Inflammatory macrophage (primary cell): ENCODE data around the gene BACH1.

Experiments used
- DNase-seq, 2 donors: peaks; one replicate each; pipeline ENCODE4 v3.0.0-alpha.2; 2020 to 2022

BACH1 gene

GRCh38 chr21:29293495-29293894 is 5.2 kb upstream of the BACH1 start:
- peak; percentile 61 to 79 for DNase-seq

- DNase-seq, result no peak
These were observed 3.6 kb upstream of the BACH1 start for GRCh38 chr21:29295066-29295650.

GRCh38 chr21:29296446-29296845 is 2.3 kb upstream of the BACH1 start:
- no peak for DNase-seq

DNA sequence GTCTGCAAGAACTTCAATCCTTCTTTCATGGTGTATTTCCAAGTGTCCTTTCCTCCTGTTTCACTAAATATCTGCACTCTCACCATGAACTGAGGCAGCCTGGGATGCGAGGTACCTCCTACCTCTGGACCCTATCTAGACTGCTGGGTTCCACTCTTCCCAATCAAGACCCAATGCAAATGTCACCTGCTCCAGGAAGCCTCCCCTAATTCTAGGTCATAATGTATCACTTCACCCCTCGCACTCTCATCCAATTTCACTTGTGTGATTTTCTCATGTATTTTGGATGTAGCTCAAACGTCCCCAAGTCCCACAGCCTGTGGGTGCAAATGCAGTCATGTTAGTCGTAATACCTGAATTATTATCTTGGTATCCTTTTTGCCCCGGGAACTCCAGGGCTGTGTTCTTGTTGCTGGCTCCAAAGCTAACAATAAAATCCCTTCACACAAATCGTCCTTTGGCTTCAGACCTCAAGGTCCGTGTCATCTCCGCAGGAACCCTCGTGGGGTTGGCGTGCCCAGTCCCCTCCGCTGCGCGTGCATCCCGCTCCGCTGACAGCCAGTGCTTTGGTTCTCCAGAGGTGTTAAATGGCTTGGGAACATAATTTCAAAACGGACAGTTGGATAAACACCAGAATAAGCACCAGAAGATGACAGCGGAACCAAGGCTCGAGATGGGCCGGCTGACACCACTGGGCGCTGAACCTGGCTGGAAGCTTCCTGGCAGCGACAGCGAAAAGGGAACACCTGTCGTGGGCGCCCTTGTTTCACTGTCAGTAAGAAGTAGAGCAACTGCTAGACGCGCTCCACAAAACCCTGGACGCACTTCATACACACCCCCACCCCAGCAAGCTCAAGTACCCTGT is 1.0 kb upstream of the BACH1 start:
- DNase-seq, result no peak

DNA sequence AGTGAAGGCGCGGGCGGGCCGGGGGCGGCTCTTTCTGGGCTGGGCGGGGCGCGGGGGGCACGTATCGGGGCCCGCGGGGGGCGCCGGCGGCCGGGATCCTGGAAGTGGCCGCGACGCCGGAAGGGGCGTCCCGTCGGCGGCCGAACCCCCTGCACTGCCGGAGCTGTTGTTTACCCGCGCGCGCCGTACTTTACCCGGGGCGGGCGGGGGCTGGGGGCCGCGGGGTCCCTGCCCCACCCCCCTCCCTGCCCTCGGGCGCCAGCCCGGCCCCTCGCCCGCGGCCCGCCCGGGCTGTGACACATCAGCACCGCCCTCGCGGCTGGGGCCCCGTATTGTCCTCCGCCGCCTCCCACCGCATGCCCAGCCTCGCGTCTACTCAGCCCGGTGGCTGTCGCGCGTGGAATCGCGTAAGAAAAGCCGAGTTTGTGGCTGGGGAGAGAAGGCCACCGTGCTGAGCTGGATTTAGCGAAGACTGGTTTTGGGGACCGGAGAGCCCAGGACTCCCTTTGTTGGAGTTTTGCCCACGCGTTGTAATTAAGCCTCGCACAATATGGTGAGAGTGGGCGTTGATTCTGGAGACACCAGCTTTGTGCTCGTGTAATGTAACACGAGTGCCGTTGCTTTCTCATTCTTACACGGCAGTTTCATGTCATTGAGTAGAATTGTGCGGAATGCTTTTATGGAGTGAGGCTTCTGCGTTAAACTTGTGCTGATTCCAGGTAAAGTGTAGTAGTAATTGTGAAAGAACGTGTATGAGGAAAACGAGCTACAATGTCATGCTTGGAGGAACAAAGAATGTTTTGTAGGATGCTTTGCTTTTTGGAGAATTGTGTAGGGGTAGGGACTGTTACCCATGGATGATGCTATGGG is 559 bp downstream of the BACH1 start:
- DNase-seq, result peak; percentile 72 to 79

DNA sequence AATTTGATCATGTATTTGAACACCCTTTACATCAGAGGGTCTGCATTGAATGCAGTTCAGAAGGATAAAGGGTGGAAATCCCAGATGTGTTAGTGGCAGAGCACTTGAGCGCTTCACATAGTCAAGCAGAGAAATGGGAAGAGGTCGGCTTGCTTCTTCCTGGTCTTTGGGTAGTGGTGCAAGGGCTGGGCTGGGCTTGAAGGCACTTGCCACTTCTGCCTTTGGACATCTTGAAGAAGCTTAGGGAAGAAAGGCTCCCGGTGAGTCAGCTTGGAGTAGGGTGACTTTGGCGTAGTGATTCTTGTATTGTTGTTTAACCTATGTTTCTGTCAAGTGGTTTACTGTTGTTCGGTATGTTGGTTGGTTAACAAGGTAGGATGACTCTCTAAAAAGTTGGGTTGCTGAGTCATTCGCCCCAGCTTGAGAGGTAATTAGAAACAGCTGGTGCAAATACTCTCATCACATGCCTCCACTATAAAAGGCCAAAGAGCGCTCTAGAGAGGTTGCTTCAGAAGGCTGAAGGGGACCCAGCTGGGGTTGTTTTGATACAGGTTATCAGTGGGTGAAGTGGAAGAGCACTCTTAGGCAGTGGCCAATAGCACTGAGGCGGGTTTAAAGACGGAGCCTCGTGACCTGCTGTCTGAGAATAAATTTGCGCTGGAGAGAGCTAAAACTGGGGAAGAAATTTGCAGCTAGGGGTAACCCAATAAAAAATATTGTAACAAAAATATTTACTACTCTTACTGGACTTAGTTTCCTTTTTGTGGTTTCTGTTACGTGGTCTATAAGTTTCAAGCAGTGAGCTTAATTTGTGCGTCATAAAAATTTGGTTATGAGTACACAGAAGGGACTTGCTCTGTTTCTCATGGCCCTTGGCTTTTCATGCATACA is 1.4 kb downstream of the BACH1 start:
- peak; percentile 93 to 96 for DNase-seq

DNA sequence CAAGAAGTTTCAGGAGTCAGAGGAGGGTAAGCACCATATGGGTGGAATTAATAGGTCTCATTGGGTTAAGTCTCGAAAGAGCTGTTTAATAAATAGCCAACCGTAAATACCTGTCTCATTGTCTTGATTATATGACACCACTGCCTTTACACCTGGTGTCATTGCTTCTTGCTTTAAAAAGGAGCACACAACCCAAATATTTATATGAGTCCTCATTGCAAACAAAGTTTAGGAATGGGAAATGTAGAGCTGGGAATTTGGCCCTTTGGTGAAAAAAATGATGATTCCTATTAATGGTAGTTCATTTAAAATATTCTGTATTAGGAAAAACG is 2.1 kb downstream of the BACH1 start:
- no peak for DNase-seq

- no peak for DNase-seq
These were observed 3.0 kb downstream of the BACH1 start for GRCh38 chr21:29301691-29302090.

- DNase-seq, result no peak
These were observed 3.7 kb downstream of the BACH1 start for GRCh38 chr21:29302359-29302875.

DNA sequence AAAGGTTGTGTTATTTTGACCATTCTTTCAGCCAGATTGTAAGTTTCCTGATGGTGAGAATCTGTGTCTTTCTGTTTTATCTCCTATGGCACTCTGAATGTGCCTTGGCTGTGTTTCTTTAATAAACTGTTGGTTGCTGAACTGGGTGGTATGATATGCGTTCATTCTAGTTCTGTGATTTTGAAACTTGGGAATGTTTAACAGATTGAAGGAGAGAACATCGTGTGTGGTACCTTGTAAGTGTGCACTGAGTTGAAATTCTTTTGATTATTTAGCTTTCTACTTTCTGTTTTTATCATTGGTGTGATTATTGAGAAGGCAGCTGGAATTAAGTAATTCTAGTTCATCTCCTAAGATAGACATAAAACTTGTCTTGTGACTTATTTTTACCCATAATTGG is 4.6 kb downstream of the BACH1 start:
- no peak for DNase-seq

DNA sequence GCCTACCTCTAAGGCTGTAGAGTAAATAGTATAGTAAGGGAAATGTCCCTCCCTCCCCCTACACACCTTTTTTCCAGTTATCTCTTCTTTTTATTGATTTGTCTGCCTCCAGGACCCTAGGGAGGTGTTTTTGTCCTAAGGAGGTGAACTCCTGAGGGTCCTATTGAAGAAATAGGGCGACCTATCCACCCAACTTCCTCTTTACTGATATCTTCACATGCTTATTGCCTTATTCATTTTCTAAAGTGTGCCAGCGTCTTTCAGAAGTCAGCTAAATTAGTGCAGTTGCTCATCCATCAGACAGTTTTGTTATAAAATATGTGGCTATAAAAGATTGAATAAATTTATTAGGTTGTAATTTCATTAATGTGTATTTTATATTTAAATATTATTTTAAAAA is 5.9 kb downstream of the BACH1 start:
- DNase-seq, result peak in 1 of 2 donors; percentile 18

- no peak for DNase-seq
These were observed 6.3 kb downstream of the BACH1 start for GRCh38 chr21:29305068-29305467.

DNA sequence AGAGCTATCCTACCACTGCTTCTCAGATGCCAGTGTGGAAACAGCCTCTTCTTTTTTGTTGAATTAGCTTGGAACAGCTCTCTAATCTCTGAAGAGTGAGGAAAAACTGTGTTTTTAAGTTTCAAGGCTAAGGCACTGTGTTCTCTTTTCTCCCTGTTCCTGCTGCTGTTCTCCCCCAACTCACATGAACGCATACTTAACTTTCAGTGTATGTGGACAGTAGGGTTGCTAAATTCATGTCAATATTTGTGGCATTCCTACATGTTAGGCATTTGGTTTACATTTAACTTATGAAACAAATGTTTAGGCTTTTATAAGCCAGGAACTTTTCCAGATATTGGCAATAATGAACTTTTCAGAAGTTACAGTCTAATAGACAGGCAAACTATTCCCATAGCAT is 6.8 kb downstream of the BACH1 start:
- DNase-seq, result no peak

GRCh38 chr21:29306920-29307319 is 8.2 kb downstream of the BACH1 start:
- peak in 1 of 2 donors; percentile 35 for DNase-seq

DNA sequence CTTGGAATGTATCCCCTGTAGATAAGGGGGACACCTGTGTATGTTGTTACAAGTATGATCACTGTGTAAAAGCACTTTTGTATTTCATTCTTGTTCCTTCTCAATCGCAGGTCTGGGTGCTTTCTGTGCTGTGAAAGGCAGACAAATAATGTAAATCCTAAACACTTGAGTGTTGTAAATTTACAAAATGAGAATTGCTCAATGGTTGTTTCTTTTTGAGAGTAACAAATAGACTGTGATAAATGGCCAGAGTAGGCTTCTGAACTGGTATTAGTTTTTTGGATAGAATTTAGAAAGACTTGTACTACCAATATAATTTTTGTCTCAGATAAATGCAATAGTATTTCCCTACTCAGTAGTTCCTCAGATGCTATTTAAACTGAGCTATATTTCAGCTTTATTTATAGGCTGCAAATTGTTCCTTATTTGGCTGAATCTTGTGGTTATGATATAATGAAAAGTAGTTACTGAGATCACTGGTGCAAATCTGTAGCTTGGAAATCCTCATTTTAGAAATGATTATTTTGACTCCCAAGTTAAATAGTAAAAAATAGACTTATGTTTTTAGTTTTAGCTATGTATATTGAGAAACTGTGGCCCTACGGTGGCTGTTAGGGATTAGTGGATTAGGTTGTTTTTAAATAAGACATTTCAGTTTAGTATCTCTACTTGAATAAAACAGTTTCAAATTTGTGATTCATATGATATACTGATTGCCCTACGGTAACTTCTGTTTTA is 9.2 kb downstream of the BACH1 start:
- DNase-seq, result peak; percentile 22 to 67

DNA sequence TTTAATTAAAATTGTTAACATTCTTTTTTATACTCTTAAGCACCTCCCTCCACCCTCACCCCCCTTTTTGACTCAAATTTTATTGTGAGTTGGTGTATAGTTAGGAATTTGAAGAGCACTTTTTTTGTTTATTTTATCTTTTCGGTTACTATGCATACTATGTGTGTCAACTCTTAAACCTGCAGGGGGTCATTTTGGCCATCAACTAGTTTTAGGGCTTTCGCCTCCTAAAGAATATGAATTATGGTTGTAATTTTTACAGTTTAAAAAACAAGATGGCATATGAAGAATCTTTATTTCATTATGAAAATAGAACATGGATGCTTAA is 9.7 kb downstream of the BACH1 start:
- no peak for DNase-seq

GRCh38 chr21:29309703-29310102 is 11.0 kb downstream of the BACH1 start:
- DNase-seq, result no peak

- no peak for DNase-seq
These were observed 13.1 kb downstream of the BACH1 start for GRCh38 chr21:29311802-29312201.

DNA sequence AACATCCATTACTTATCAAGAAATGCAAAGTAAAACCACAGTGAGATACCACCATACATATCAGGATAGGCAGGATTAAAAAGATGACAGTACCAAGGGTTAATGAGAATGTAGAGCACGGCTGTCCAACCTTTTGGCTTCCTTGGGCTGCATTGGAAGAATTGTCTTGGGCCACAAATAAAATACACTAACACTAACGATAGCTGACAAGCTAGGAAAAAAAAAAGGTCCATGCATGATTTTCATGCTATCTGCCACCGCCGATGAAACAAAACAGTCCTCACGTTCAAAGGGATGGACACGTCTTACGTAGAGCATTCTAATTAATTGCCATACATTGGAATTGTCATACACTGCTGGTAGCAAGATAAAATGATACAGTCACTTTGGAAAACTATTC is 14.3 kb downstream of the BACH1 start:
- no peak for DNase-seq

GRCh38 chr21:29313662-29314408 is 15.1 kb downstream of the BACH1 start:
- no peak for DNase-seq
